Measurements from ENCODE around the gene LPCAT3.

The LPCAT3 gene

DNA sequence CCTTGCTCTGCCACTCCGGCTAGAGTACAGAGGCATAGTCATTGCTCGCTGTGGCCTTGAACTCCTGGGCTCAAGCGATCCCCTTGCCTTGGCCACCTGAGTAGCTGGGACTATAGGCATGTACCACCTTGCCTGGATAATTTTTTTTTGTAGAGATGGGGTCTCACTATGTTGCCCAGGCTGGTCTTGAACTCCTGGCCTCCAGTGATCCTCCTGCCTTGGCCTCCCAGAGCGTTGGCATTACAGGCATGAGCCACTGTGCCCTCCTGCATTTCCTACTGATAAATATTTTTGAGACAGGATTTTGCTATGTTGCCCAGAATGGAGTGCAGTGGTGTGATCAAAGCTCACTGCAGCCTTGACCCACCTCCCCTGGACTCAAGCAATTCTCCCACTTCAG, 38.2 kb downstream of the LPCAT3 start:
- DNase-seq (ENCODE audit: low read depth) = no peak
- TF ChIP-seq, protein P1, sequence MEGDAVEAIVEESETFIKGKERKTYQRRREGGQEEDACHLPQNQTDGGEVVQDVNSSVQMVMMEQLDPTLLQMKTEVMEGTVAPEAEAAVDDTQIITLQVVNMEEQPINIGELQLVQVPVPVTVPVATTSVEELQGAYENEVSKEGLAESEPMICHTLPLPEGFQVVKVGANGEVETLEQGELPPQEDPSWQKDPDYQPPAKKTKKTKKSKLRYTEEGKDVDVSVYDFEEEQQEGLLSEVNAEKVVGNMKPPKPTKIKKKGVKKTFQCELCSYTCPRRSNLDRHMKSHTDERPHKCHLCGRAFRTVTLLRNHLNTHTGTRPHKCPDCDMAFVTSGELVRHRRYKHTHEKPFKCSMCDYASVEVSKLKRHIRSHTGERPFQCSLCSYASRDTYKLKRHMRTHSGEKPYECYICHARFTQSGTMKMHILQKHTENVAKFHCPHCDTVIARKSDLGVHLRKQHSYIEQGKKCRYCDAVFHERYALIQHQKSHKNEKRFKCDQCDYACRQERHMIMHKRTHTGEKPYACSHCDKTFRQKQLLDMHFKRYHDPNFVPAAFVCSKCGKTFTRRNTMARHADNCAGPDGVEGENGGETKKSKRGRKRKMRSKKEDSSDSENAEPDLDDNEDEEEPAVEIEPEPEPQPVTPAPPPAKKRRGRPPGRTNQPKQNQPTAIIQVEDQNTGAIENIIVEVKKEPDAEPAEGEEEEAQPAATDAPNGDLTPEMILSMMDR (IDR thresholded peaks at IDR 0.05; ENCODE audit: insufficient read depth, low read depth, low read length, missing control alignments) = no peak
- H3K4me3 ChIP-seq (ENCODE audit: low read depth, low read length) = no peak overlapping the region

DNA sequence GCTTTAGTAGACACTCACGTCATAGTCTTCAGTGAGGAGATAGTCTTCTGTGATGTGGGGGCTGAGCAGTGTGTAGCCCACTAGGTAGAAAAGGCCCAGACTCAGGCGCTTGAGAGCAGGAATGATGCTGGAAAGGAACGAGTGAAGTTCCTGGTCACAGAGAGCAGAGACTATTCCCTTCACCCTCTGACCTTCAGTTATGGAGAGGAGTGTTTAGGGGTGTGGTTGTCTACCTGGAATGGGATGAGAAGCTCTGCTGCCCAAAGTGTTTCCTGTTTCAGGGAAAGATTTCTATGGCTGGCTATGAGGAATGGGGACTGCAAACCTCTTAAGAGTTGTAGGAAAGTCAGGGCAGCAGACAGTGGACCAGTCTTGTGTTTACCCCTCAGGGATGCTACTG, 38.8 kb downstream of the LPCAT3 start:
- H3K4me3 ChIP-seq (ENCODE audit: low read depth, low read length) = no peak overlapping the region
- TF ChIP-seq, protein P1 (IDR thresholded peaks at IDR 0.05; ENCODE audit: insufficient read depth, low read depth, low read length, missing control alignments) = no peak
- no peak for DNase-seq (ENCODE audit: low read depth)

DNA sequence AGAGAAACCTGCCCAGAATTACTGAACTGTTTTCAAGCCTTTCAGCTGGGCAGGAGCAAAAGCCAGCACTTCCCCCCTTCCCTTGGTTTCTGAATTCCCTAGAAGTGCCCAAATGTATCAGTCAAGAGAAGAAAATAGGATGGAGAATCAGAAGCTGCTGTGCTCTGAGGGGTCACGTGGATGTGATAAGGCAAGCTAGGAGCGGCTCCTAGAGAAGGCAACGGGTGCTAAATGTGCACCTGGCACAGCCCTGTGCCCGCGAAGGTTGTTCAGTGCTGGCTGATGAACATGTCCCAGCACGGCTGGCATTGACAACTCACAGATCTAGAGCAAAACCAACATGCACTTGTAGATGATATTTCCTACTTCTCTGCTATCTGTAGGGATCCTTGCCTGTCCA, 39.3 kb downstream of the LPCAT3 start:
- TF ChIP-seq, protein P1 (IDR thresholded peaks at IDR 0.05; ENCODE audit: insufficient read depth, low read depth, low read length, missing control alignments) = no peak
- no peak for DNase-seq (ENCODE audit: low read depth)
- H3K4me3 ChIP-seq (ENCODE audit: low read depth, low read length) = no peak overlapping the region

DNA sequence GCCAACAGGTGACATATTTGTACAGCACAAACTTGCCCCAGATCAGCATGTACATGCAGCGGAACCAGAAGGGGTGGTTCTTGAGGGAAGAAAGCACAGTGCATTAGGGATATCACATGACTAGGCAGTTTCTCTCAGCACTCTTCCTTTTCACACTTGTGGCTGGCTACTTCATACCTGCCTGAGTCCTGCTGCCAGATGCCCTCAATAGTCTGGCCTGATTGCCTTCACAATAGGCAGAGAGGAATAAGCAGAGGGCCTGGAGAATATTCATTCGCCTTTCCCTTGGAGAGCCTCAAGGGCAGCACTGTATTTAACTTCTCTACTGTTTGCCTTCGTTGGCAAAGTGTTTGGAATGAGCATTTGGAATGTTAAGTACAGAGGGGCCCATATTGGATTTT, 39.7 kb downstream of the LPCAT3 start:
- no peak for DNase-seq (ENCODE audit: low read depth)
- TF ChIP-seq, protein P1 (IDR thresholded peaks at IDR 0.05; ENCODE audit: insufficient read depth, low read depth, low read length, missing control alignments) = no peak
- H3K4me3 ChIP-seq (ENCODE audit: low read depth, low read length) = no peak overlapping the region

DNA sequence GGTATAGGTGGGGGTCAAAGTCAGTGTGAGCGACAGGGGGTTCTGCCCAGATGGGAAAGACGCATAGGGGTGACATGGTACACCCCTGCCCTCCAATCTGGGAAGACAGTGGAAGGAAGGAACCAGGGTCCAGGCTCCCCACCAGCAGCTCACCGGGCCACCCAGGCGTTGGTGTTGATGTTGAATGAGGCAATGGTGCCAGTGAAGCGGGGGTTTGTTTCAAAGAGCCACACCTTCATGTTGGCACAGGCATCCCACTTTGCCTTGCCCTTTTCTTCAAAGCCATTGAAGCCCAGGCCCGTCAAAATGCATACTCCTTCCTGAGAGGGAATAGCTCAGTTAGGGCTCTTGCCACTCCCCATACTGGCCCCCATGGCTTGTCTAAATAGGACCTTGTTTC, 40.1 kb downstream of the LPCAT3 start:
- no peak overlapping the region for H3K4me3 ChIP-seq (ENCODE audit: low read depth, low read length)
- DNase-seq (ENCODE audit: low read depth) = no peak
- TF ChIP-seq, protein P1 (IDR thresholded peaks at IDR 0.05; ENCODE audit: insufficient read depth, low read depth, low read length, missing control alignments) = no peak

DNA sequence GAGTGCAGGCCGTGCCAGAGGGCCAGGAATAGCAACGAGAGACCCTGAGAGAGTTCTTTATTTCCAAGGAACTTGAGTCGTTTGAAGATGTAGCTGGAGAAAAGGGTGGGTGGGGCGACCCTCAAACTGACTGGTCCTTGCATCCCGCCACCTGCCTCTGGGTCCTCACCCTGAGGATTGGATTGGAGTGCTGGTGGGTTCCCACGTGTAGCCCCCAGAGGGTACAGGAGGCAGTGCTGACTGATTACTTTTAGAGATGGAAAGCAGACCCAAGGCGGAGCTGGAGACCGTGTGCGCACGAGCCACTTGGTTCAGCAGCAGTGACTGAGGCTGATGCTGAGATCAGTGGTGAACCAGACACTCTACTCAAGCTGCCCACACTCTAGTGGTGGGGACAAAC, 40.6 kb downstream of the LPCAT3 start:
- no peak for DNase-seq (ENCODE audit: low read depth)

More for the DNA sequence above, 40.6 kb downstream of the LPCAT3 start:
- TF ChIP-seq, protein P1 (IDR thresholded peaks at IDR 0.05; ENCODE audit: insufficient read depth, low read depth, low read length, missing control alignments) = no peak
- no peak overlapping the region for H3K4me3 ChIP-seq (ENCODE audit: low read depth, low read length)

Data from GM12865 (cell line).